Measurements from ENCODE around the gene COMMD7. TPM values are rescaled to one million over a fixed set of nuclear protein-coding genes. Genes with fewer than 3 reads are reported as not detected.

Gene COMMD7
- total and polyA plus RNA-seq, 2 of the 4 experiments (the other 2 are of a cell fraction): 51.8 to 67.5 TPM

GRCh38 chr20:32775336-32775991 is 32.2 kb upstream of the COMMD7 start:
- H3K27me3 ChIP-seq (ENCODE audit: control insufficient read depth, insufficient read depth, low read length): no peaks in the 10 kb centered on the region
- H3K56ac ChIP-seq (ENCODE audit: extremely low read depth, insufficient read depth, low read length): no peak overlapping the region
- 0 out of 2 replicates have a peak, but pooled peaks cover 2% of the 10 kb centered on the region for H3K9me1 ChIP-seq (ENCODE audit: insufficient read depth, low read length)
- H2BK5ac ChIP-seq (ENCODE audit: low read depth, low read length, poor library complexity, severe bottlenecking): no peak overlapping the region
- intact Hi-C loops (cut with micrococcal nuclease) (loop anchor here (5.0 kb wide), 1 partner anchor 253 kb away; no protein-coding TSS in a partner anchor), in situ Hi-C loops (cut with MboI; ENCODE audit: low sequenced_read_pairs) (loop anchor here (10.0 kb wide), 1 partner anchor 261 kb away; no protein-coding TSS in a partner anchor), dilution Hi-C loops (cut with HindIII; ENCODE audit: low sequenced_read_pairs, unreplicated experiment) (no loop called here)
- no peaks in the 10 kb centered on the region for H3K36me3 ChIP-seq (ENCODE audit: control insufficient read depth, insufficient read depth, low read length)
- H4K5ac ChIP-seq (ENCODE audit: low read depth, low read length): no peak overlapping the region
- no peaks in the 10 kb centered on the region for H3K4me1 ChIP-seq (ENCODE audit: control insufficient read depth, insufficient read depth, low read length)
- WGBS, 2 experiments (ENCODE audit: extremely low coverage in 2 of 2, insufficient read length in 1 of 2): no CpG with 5 or more reads among the region's 10 CpGs
- H3K9ac ChIP-seq (ENCODE audit: low read depth, low read length): no peak overlapping the region
- ATAC-seq (ENCODE audit: low read depth) (no peak), DNase-seq (no peak)
- 0 out of 2 replicates have a peak overlapping the region, but pooled peaks have one; percentile 45 for H2AK5ac ChIP-seq (ENCODE audit: low read depth, low read length)
- no peak overlapping the region for H3K18ac ChIP-seq (ENCODE audit: low read depth, low read length)
- no peak overlapping the region for H3K14ac ChIP-seq (replicated peaks; ENCODE audit: low read depth, low read length)
- no TSS peak for BruUV-seq (replicated peaks)
- H3K4ac ChIP-seq (ENCODE audit: low read depth, low read length): no peak overlapping the region
- ChIA-PET CTCF (interaction anchor here (1.0 kb wide), 1 partner anchor 102 kb away, joined by 5 read pairs; the partner anchor contains the start of gene C20orf203), POLR2A (ENCODE audit: unreplicated experiment) (no interaction called here)
- H3K23ac ChIP-seq (ENCODE audit: low read depth, low read length): no peak overlapping the region
- H3K27ac ChIP-seq (ENCODE audit: insufficient read depth, low read length): no peak overlapping the region
- H3K4me3 ChIP-seq (ENCODE audit: insufficient read depth, low read depth, low read length): no peak overlapping the region
- H3K4me2 ChIP-seq (ENCODE audit: low read depth, low read length): no peak overlapping the region
- peaks cover 3% of the 10 kb centered on the region; the same call in 1 of the 2 replicates for H4K20me1 ChIP-seq (ENCODE audit: insufficient read depth, low read length)
- H2BK15ac ChIP-seq (ENCODE audit: low read depth, low read length): no peak overlapping the region
- peaks cover 7 to 20% of the 10 kb centered on the region in 2 experiments; a peak in 3 of 4 replicates for H3K79me1 ChIP-seq (ENCODE audit: low read depth in 1 of 2, low read length in 2 of 2)
- H2BK120ac ChIP-seq (ENCODE audit: low read depth, low read length): no peak overlapping the region
- H3K9me3 ChIP-seq (ENCODE audit: control insufficient read depth, insufficient read depth, low read length): no peaks in the 10 kb centered on the region
- H4K91ac ChIP-seq (ENCODE audit: insufficient read depth, low read depth, low read length): no peak overlapping the region
- no peak overlapping the region for H2BK20ac ChIP-seq (ENCODE audit: low read depth, low read length)
- H2AFZ ChIP-seq (replicated peaks; ENCODE audit: low read length, poor library complexity): no peak overlapping the region
- H4K8ac ChIP-seq (ENCODE audit: low read depth in 2 of 2, low read length in 2 of 2): no peak overlapping the region
- TF ChIP-seq ELK1 (IDR thresholded peaks at IDR 0.05; ENCODE audit: borderline replicate concordance, low read depth, low read length): no peak
- TF ChIP-seq POLR2A (IDR thresholded peaks at IDR 0.05; ENCODE audit: low read depth, low read length): no peak
- no peak for TF ChIP-seq CEBPB (IDR thresholded peaks at IDR 0.05; ENCODE audit: low read depth, low read length)
- no peak for TF ChIP-seq MAZ (IDR thresholded peaks at IDR 0.05; ENCODE audit: borderline replicate concordance, low read depth, low read length)
- H2AK9ac ChIP-seq (replicated peaks; ENCODE audit: low read depth, low read length, poor library complexity): peak overlapping the region; percentile 56

All from IMR-90 (cell line).